Measurements from ENCODE around the gene COG8. TPM values are rescaled to one million over a fixed set of nuclear protein-coding genes. Genes with fewer than 3 reads are reported as not detected.

COG8 gene
- polyA plus RNA-seq, 3 donors, result 31.8 to 35.8 (median 32.8) TPM

GRCh38 chr16:69324585-69325253 is 14.6 kb downstream of the COG8 start:
- DNase-seq (ENCODE audit: extremely low read depth in 1 of 11, low read depth in 9 of 11, low spot score in 4 of 11), result no peak

GRCh38 chr16:69324013-69324531 is 15.3 kb downstream of the COG8 start:
- no peak for DNase-seq (ENCODE audit: extremely low read depth in 1 of 11, low read depth in 9 of 11, low spot score in 4 of 11)

GRCh38 chr16:69323415-69323814 is 15.9 kb downstream of the COG8 start:
- DNase-seq (ENCODE audit: extremely low read depth in 1 of 11, low read depth in 9 of 11, low spot score in 4 of 11), result no peak

GRCh38 chr16:69322343-69322742 is 17.0 kb downstream of the COG8 start:
- no peak for DNase-seq (ENCODE audit: extremely low read depth in 1 of 11, low read depth in 9 of 11, low spot score in 4 of 11)

GRCh38 chr16:69321080-69321479 is 18.3 kb downstream of the COG8 start:
- no peak for DNase-seq (ENCODE audit: extremely low read depth in 1 of 11, low read depth in 9 of 11, low spot score in 4 of 11)

GRCh38 chr16:69320740-69321073 is 18.7 kb downstream of the COG8 start:
- no peak for DNase-seq (ENCODE audit: extremely low read depth in 1 of 11, low read depth in 9 of 11, low spot score in 4 of 11)

- no peak for DNase-seq (ENCODE audit: extremely low read depth in 1 of 11, low read depth in 9 of 11, low spot score in 4 of 11)
These were observed 19.3 kb downstream of the COG8 start for GRCh38 chr16:69319826-69320739.

GRCh38 chr16:69319381-69319780 is 20.0 kb downstream of the COG8 start:
- DNase-seq (ENCODE audit: extremely low read depth in 1 of 11, low read depth in 9 of 11, low spot score in 4 of 11), result no peak

GRCh38 chr16:69318911-69319289 is 20.5 kb downstream of the COG8 start:
- no peak for DNase-seq (ENCODE audit: extremely low read depth in 1 of 11, low read depth in 9 of 11, low spot score in 4 of 11)

GRCh38 chr16:69318177-69318910 is 21.0 kb downstream of the COG8 start:
- DNase-seq (ENCODE audit: extremely low read depth in 1 of 11, low read depth in 9 of 11, low spot score in 4 of 11), result no peak

GRCh38 chr16:69316595-69317034 is 22.7 kb downstream of the COG8 start:
- DNase-seq (ENCODE audit: extremely low read depth in 1 of 11, low read depth in 9 of 11, low spot score in 4 of 11), result no peak

GRCh38 chr16:69315486-69316311 is 23.7 kb downstream of the COG8 start:
- no peak for DNase-seq (ENCODE audit: extremely low read depth in 1 of 11, low read depth in 9 of 11, low spot score in 4 of 11)

GRCh38 chr16:69314534-69314933 is 24.8 kb downstream of the COG8 start:
- no peak for DNase-seq (ENCODE audit: extremely low read depth in 1 of 11, low read depth in 9 of 11, low spot score in 4 of 11)

- no peak for DNase-seq (ENCODE audit: extremely low read depth in 1 of 11, low read depth in 9 of 11, low spot score in 4 of 11)
These were observed 25.9 kb downstream of the COG8 start for GRCh38 chr16:69313469-69313868.

GRCh38 chr16:69311533-69312387 is 27.6 kb downstream of the COG8 start:
- peak in 2 of 11 donors; percentile 10 to 22 for DNase-seq (ENCODE audit: extremely low read depth in 1 of 11, low read depth in 9 of 11, low spot score in 4 of 11)

GRCh38 chr16:69310653-69311532 is 28.5 kb downstream of the COG8 start, which contains the start of gene VPS4A:
VPS4A (plus strand) TSS chr16:69311350; CDS start chr16:69311512, 162 bp downstream.
- DNase-seq (ENCODE audit: extremely low read depth in 1 of 11, low read depth in 9 of 11, low spot score in 4 of 11), result peak; percentile 89 to 97 (median 92)

GRCh38 chr16:69309316-69309715 is 30.0 kb downstream of the COG8 start:
- DNase-seq (ENCODE audit: extremely low read depth in 1 of 11, low read depth in 9 of 11, low spot score in 4 of 11), result no peak

Measured in renal cortex interstitium (tissue), 11 donors.